ENCODE data around the gene CHRDL2.

GRCh38 chr11:74777038-74777437 lies 45.8 kb upstream of the CHRDL2 start:
- TF ChIP-seq, protein P1, sequence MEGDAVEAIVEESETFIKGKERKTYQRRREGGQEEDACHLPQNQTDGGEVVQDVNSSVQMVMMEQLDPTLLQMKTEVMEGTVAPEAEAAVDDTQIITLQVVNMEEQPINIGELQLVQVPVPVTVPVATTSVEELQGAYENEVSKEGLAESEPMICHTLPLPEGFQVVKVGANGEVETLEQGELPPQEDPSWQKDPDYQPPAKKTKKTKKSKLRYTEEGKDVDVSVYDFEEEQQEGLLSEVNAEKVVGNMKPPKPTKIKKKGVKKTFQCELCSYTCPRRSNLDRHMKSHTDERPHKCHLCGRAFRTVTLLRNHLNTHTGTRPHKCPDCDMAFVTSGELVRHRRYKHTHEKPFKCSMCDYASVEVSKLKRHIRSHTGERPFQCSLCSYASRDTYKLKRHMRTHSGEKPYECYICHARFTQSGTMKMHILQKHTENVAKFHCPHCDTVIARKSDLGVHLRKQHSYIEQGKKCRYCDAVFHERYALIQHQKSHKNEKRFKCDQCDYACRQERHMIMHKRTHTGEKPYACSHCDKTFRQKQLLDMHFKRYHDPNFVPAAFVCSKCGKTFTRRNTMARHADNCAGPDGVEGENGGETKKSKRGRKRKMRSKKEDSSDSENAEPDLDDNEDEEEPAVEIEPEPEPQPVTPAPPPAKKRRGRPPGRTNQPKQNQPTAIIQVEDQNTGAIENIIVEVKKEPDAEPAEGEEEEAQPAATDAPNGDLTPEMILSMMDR (conservative IDR thresholded peaks at IDR 0.05; ENCODE audit: low read depth, low read length), result no peak
- TF ChIP-seq EZH2 (IDR thresholded peaks at IDR 0.05; ENCODE audit: borderline replicate concordance, low read depth, low read length, poor library complexity, severe bottlenecking), result no peak

All from A673 (cell line).